HK-2 (cell line): ENCODE results near the gene MRPS14.

Source experiments
- DNase-seq: peaks from one replicate; pipeline ENCODE4 v3.0.0-alpha.2; 2018; ENCODE audit not compliant: unreplicated experiment

Gene MRPS14

GRCh38 chr1:174984952-174985351, 38.3 kb downstream of the MRPS14 start:
- DNase-seq = no peak

GRCh38 chr1:174982971-174983689, 40.1 kb downstream of the MRPS14 start:
- no peak for DNase-seq

- no peak for DNase-seq
These were observed 46.7 kb downstream of the MRPS14 start for GRCh38 chr1:174976436-174977108.

GRCh38 chr1:174975764-174976163, 47.5 kb downstream of the MRPS14 start:
- no peak for DNase-seq

- no peak for DNase-seq
These were observed 48.5 kb downstream of the MRPS14 start for GRCh38 chr1:174974711-174975119.

- no peak for DNase-seq
These were observed 51.3 kb downstream of the MRPS14 start for GRCh38 chr1:174971902-174972301.

GRCh38 chr1:174971466-174971865, 51.8 kb downstream of the MRPS14 start:
- DNase-seq = no peak

GRCh38 chr1:174969977-174970376, 53.2 kb downstream of the MRPS14 start:
- DNase-seq = no peak

- no peak for DNase-seq
These were observed 54.4 kb downstream of the MRPS14 start for GRCh38 chr1:174968750-174969244.

- no peak for DNase-seq
These were observed 55.1 kb downstream of the MRPS14 start for GRCh38 chr1:174967845-174968705.

GRCh38 chr1:174966008-174966572, 57.1 kb downstream of the MRPS14 start:
- no peak for DNase-seq

- DNase-seq = no peak
These were observed 57.7 kb downstream of the MRPS14 start for GRCh38 chr1:174965362-174966007.

- no peak for DNase-seq
These were observed 58.3 kb downstream of the MRPS14 start for GRCh38 chr1:174964972-174965361.

- DNase-seq = no peak
These were observed 58.8 kb downstream of the MRPS14 start for GRCh38 chr1:174964261-174964971.

GRCh38 chr1:174963529-174964125, 59.6 kb downstream of the MRPS14 start:
- DNase-seq = no peak
